HG03575 (cell line): ENCODE data around the gene CUL1.

Experiments
- ATAC-seq: cut with Tn5 transposase; IDR thresholded peaks from one replicate; pipeline ENCODE4 v1.9.1; 2021; ENCODE audit not compliant: unreplicated experiment, insufficient number of reproducible peaks, low FRiP score; ENCODE audit errors: extremely low read depth

CUL1 gene

GRCh38 chr7:148821422-148821821, 122.7 kb downstream of the CUL1 start:
- ATAC-seq, result no peak

GRCh38 chr7:148824864-148825263, 126.2 kb downstream of the CUL1 start:
- no peak for ATAC-seq

GRCh38 chr7:148825338-148825737, 126.6 kb downstream of the CUL1 start:
- no peak for ATAC-seq

- ATAC-seq, result no peak
Measured at GRCh38 chr7:148828965-148829364, 130.3 kb downstream of the CUL1 start.

- no peak for ATAC-seq
Measured at GRCh38 chr7:148830897-148831692, 132.4 kb downstream of the CUL1 start.

GRCh38 chr7:148831782-148832181, 133.1 kb downstream of the CUL1 start:
- no peak for ATAC-seq

- ATAC-seq, result no peak
Measured at GRCh38 chr7:148834605-148835004, 135.9 kb downstream of the CUL1 start.

- no peak for ATAC-seq
Measured at GRCh38 chr7:148835854-148836253, 137.2 kb downstream of the CUL1 start.

GRCh38 chr7:148838905-148839304, 140.2 kb downstream of the CUL1 start:
- no peak for ATAC-seq

GRCh38 chr7:148847815-148848734, 149.4 kb downstream of the CUL1 start:
- ATAC-seq, result no peak

- no peak for ATAC-seq
Measured at GRCh38 chr7:148849393-148850098, 150.8 kb downstream of the CUL1 start.

- ATAC-seq, result no peak
Measured at GRCh38 chr7:148850564-148850963, 151.9 kb downstream of the CUL1 start.
